OCI-M2 (cell line): ENCODE measurements around the gene CCDC83.
"Not testable (repeated sequence)": the region's sequence is repeated elsewhere in the genome, so short reads cannot be mapped to it uniquely, and the experiment has no call there.

ENCODE experiments used
- DNase-seq: peaks from one replicate; lab custom pipeline; 2025; ENCODE audit not compliant: unreplicated experiment; lab: John Stamatoyannopoulos, UW

CCDC83 gene

GRCh38 chr11:85886089-85887056 is 31.2 kb downstream of the CCDC83 start:
- no peak for DNase-seq

DNA sequence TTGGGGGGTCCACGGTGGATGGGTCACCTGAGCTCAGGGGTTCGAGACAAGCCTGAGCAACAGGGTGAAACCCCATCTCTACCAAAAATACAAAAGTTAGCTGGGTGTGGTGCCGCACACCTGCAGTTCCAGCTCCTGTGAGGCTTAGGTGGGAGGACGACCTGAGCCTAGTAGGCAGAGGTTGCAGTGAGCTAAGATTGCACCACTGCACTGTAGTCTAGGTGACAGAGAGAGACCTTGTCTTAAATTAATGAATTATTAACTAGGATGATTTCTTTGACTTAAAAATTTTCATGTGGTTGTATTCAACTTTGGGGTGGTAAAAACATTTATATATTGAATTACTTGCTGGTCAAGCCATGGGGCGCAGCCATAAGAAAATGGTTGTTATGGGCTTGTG is 33.9 kb downstream of the CCDC83 start:
- DNase-seq: no peak

GRCh38 chr11:85889676-85890579 is 34.7 kb downstream of the CCDC83 start:
- no peak for DNase-seq

GRCh38 chr11:85893395-85893794 is 38.2 kb downstream of the CCDC83 start:
- no peak for DNase-seq

GRCh38 chr11:85896876-85897275 is 41.7 kb downstream of the CCDC83 start:
- DNase-seq: no peak

DNA sequence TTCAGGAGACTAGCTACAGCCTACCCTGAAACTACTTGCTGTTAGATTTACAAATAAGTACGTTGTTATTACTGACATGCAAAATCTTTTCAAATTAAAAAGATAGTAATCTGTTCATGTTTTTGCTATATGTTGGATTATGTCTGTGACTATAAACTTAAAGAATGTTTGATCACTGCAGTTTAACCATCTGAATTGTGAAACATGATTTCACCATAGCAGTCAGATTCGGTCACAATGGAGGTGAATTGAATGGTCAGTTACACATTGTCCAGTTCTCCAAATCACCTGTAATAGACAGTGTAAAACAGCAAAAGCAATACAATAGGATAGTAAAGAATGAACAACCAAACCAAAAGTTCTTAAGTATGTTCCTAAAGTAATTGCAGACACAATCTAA is 43.3 kb downstream of the CCDC83 start:
- no peak for DNase-seq

DNA sequence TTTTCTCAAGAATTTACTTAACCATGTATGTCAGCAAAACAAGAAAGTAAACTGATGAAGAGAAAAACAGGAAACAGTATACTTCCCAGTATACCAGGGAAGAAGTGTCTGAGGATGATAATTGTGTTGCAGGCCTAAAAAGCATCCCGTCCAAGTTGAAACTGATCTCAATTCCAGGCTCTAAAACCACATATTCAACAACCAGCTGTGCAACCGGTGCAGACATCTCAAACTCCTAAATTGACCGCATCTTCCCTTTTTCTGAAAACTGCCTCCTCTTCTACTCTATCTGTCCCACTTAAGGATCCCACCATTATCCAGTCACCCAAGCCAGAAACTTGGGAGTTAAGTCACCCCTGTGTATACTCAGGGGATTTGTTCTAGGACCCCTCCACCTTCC is 47.2 kb downstream of the CCDC83 start:
- DNase-seq: no peak

GRCh38 chr11:85903406-85903805 is 48.2 kb downstream of the CCDC83 start:
- no peak for DNase-seq

DNA sequence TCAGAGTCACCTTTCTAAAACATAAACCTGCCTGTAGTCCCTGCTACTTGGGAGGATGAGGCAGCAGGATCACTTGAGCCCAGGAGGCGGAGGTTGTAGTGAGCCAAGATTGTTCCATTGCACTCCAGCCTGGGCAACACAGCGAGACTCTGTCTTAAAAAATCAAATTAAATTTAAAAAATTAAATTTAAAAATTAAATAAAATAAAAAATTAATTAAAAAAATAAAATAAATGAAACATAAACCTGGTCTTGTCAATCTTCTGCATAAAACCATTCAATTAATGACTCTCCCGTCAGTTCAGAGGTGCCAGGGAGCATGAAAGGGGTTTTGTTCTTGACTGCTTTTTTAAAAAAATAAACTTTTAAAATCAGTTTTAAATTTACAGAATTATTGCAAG is 48.6 kb downstream of the CCDC83 start:
- DNase-seq: no peak

GRCh38 chr11:85912414-85912813 is 57.2 kb downstream of the CCDC83 start:
- no peak for DNase-seq

GRCh38 chr11:85913513-85913912 is 58.3 kb downstream of the CCDC83 start:
- no peak for DNase-seq

- no peak for DNase-seq
Observed at GRCh38 chr11:85914425-85914824, 59.2 kb downstream of the CCDC83 start.

GRCh38 chr11:85918910-85919794 is 64.0 kb downstream of the CCDC83 start:
- no peak for DNase-seq

GRCh38 chr11:85922367-85922766 is 67.2 kb downstream of the CCDC83 start:
- no peak for DNase-seq

GRCh38 chr11:85923455-85923854 is 68.3 kb downstream of the CCDC83 start:
- DNase-seq: no peak

- DNase-seq: not testable (repeated sequence)
Observed at GRCh38 chr11:85926653-85927214, 71.6 kb downstream of the CCDC83 start.

DNA sequence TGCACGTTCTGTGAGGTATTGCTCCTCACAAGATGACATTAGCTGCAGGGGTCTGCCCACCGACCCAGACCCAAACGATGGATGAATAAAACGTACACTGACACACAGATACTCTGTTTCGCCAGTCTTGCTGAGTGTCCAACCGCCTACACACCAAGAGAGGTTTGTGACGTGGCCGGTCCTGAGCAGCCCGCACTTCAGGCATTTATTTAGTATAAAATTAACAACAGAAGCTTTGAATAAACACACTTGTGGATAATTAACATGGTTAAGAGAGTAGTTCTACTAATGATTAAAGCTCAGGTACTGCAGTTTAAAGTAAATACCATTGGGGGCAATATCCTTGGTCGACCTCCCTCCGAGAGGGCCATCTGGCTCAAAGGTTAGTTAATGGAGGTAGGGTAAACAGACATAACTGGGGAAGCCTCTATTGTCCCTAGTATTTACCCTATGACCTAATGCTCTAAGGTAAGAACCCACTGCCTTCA is 75.7 kb downstream of the CCDC83 start:
- DNase-seq: no peak

DNA sequence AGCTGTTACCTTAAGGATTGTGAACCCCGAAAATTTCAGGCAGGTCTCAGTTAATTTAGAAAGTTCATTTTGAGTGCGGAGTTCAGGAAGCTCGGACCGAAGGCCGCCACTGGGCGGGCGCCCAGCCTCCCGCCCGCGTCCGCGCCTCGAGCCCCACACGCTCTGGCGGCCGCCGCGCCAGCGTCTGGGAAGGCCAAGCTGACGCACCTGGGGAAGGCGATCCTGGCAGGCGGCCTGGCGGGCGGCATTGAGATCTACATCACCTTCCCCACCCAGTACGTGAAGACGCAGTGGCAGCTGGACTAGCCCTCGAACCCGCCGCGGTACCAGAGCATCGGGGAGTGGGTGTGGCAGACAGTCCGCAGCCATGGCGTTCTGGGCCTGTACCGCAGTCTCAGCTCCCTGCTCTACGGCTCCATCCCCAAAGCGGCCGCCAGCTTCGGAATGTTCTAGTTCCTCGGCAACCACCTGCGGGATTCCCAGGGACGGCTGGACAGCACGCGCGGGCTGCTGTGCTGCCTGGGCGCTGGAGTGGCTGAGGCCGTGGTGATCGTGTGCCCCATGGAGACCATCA is 79.5 kb downstream of the CCDC83 start:
- no peak for DNase-seq

DNA sequence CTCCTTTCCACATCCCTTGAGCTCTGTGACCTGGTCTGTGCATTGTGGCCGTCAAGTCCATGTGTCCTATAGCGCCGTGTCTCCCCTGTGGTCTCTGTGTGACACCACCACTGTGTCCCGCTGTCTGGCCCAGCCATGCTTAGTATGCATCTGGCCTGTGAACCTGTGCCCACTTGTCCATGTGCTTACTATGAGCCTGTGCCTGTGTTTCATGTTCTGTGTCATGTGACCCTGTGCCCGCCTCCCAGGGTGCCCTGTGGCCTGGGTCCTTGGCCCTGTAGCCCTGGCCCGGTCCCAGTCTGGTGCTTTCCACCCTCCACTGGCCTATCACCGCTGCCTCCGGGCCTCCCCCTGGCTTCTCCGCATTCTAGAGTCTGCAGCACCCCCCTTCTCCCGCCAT is 80.6 kb downstream of the CCDC83 start:
- DNase-seq: no peak

DNA sequence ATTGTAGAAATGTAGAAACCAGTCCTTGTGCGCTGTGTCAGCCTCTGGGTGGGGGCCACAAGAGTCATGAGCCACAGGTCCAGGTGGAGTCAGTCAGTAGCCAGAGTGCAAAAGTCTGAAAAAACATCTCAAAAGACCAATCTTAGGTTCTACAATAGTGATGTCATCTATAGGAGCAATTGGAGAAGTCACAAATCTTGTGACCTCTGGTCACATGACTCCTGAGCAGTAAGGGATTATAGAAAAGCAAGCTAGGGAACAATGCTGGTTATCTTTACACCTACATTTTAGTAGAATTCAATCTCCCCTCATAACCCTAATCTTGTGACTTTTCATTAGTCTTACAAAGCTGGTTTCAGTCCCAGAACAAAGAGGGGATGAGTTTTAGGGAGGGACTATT is 82.7 kb downstream of the CCDC83 start:
- no peak for DNase-seq
